UCSD-AML1 (cell line): ENCODE measurements around the gene HSDL2.
"Not testable (repeated sequence)": the region's sequence is repeated elsewhere in the genome, so short reads cannot be mapped to it uniquely, and the experiment has no call there.

Source experiments
- DNase-seq: peaks from one replicate; lab custom pipeline; 2025; ENCODE audit not compliant: unreplicated experiment; lab: John Stamatoyannopoulos, UW

Gene HSDL2

DNA sequence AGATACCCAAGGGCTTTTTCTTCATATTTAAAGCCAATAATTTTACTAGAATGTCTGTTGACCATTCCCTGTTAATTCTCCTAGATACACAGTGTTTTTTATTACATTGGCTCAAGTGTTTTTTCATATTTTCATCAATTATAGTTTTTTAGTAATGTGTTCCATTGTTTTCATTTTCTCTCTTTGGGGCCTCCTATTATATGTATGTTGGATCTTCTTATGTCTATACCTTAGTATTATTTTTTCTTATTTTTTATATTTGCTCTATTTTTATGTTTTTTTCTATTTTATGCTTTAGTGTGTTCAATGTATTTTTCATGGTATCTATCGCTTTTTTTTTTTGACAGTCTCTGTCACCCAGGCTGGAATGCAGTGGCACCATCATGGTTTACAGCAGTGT lies 114.2 kb downstream of the HSDL2 start:
- DNase-seq, result no peak

DNA sequence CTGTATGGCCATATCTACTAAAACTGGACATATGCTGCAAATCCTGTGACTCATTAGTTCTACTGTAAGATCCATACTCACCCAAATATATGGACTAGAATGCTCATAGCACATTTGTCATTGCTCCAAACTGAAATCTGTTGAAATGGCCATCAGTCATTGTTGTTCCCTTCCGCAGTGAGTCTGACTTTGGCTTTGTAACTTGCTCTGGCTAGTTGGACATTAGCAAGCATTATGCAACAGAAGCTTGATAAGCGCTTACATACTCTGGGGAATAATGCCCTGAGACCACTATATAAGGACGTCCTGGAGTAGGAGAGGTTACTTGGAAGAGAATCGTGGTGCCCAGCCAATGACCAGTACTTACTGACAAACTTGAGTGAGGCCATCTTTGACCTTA lies 115.7 kb downstream of the HSDL2 start:
- no peak for DNase-seq

DNA sequence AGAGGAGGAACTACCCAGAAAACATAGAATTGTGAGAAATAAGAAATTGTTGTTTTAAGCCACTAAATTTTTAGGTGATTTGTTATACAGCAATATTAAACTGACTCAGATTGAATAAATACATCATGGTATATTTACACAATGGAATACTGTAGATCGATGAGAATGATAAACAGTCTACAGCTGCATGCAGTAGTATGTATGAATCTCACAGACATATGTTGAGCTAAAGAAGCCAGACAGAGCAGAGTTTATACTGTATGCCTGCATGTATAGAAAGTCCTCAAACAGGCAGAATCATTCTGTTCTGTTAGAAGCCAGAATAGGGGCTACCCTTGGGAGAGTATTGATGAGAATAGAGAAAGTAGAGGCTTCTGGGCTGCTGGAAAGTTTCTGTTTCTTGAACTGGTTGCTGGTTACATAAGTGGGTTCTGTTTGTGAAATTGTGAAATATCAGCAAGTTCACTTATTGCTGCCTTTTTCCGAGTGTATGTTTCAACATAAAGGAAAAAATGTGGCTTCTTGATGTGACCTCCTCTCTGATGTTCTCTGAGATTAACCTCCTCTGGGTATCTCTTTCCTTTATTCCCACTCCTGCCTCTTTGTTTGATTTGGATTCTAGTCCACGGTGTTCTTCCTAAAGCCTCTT lies 116.3 kb downstream of the HSDL2 start:
- DNase-seq, result no peak

DNA sequence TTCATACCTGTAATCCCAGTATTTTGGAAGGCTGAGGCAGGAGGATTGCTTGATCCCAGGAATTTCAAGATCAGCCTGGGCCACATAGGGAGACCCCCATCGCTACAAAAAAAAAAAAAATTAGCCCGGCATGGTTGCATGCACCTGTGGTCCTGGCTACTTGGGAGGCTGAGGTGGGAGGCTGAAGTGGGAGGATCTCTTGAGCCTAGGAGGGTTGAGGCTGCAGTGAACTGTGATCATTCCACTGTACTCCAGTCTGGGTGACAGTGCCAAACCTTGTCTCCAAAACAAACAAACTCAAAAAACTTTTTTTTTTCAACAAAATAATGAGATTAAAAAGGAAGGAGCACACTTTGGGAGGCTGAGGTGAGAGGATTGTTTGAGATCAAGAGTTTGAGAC lies 120.9 kb downstream of the HSDL2 start:
- DNase-seq, result no peak

DNA sequence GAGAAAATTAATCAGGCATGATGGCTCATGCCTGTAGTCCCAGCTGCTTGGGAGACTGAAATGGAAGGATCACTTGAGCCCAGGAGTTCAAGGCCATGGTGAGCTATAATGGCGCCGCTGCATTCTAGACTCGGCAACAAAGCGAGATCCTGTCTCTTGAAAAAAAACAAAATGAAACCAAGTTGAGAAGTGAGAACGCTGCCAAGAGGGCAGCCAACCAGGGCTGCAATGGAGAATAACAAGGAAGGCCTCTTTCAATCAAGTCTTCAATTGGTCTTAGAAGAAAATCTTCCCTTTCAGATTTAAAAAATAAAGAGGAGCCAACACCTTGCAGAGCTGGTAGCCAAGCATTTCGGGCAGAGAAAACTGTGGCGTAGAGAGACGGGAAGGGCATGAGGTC lies 121.4 kb downstream of the HSDL2 start:
- DNase-seq, result no peak

DNA sequence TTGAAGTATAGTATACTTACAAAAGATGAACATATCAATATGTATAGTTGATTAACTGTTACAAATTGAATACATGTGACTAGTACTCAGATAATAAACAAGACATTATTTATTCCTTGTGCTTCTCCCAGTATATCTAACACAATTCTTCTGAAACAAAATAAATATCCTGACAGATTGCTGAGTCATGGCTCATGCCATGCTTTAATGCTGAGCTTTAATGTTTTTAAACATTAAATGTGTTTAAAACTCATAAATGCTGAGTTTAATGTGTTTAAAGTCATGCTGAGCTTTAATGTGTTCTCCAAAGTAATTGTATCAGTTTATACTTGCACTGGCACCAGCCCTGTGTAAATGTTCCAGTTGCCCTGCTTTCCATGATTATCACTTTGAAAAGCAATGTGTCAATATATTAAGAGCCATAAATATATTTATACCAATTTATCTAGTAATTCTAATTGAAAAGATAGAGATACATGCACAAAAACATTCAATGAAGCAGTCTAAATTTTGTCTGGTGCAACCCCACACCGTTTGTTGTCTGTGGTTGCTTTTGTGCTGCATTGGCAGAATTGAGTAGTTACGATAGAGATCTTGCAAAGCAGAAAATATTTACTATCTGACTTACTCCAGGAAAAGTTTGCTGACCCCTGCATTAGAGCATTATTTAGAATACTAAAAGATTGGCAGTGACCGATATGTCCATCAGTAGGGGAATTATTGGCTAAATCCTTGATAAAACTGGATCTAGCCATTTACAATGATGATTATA lies 122.5 kb downstream of the HSDL2 start:
- DNase-seq, result no peak

DNA sequence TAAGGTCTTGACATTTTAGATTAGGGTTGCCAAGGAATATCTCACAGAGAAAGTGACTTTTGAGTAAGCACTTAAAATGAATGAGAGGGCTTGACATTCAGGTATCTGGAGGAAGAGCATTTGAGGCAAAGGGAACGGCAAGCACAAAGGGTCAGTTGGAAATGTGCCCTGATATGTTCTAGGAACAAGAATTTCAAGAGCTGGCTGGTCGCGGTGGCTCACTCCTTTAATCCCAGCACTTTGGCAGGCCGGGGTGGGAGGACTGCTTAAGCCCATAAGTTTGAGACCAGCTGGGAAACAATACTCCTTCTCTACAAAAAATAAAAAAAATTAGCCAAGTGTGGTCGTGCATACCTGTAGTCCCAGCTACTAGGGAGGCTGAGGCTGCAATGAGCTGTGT lies 123.3 kb downstream of the HSDL2 start:
- no peak for DNase-seq

DNA sequence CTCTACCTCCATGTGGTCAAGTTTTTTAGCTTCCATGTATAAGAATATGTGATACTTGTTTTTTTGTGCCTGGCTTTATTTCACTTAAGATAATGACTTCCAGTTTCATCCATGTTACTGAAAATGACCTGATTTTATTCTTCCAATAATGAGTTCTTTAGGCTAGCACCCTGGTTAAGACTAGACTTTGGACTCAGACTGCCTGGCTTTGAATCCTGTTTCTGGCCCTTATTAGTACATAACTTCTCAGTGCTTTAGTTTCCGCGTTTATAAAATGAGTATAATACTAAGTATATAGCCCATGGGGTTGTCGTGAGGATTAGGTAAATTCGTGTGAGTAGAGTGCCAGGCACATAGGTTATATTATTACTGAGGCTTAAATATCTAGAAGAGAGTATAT lies 125.2 kb downstream of the HSDL2 start:
- no peak for DNase-seq

DNA sequence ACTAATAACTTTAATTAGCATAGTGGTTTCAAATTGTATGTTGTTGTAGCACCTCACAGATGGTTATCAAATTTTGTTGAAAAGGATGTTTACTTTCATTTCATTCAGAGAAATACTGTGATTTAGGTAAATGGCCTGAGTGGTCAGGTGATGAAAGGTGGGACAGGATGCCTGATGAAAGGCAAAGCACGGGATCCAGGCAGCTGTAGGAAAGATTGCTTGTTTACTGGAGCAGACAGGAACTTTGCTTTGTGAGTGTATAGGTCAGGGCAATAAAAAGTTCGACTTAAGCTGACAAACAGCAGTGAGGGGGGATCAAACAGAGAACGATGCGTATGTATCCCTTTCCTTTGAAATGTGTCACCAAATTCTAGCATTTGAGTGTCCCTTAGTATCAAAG lies 125.7 kb downstream of the HSDL2 start:
- DNase-seq, result no peak

DNA sequence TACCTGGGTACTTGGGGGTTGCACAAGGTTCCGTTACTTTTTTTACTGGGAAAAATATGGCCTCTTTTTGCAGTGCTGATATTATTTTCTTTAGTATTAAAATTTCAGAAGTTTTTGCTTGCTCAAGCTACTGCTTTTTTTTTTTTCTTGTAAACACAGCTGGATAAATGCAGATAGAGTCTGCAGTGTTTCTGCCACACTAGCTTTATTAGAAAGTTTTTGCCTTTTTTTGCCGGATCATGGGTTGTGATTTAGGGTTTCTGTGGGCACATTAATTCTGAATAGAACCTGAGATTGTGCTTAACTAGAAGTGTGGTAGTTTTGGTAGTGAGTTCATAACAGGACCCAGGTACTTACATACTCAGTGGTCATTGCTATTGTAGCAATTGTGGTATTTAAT lies 126.7 kb downstream of the HSDL2 start:
- no peak for DNase-seq

DNA sequence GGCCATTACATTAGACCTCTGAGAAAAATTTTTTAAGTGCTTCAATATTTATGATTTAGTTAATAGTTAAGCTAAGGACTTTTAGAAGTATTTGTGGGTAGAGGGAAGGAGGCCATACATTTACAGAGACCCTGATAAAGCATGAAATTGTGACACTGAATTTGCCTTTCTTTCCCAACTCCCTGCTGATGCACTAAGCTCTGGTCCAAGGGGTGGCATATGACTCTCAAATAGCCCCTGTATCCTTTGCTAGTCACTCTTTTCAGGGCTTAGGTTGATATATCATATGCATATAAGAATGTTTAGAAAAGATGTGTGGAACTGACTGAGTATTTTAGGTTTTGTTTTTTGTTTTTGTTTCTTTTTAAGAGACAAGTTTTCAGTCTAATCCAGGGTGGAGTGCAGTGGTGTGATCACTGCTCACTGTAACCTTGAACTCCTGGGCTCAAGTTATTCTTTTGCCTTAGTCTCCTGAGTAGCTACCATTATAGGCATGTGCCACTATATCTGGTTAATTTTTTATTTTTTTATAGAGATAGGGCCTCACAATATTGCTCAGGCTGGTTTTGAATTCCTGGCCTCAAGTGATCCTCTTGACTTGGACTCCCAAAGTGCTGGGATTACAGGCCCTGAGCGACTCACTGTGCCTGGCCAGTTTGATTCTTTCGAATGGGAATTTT lies 127.2 kb downstream of the HSDL2 start:
- no peak for DNase-seq

DNA sequence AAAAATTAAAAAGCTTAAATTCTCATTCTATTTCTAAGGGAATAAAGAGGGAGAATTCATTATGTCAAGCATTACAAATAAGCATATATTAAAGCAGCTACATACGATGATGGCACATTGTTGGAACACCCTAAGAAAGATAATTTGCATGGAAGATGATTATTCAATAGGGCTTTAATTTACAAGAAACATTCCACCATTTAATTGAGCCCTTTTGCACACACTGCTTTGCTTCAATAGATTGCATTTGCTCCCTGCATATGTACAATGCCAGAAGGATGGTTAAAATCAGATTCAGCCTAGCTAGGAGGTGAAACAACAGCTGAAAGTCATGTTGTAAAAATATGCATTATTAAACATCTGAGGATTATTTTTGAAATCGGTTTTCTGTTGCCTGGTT lies 128.5 kb downstream of the HSDL2 start:
- no peak for DNase-seq

DNA sequence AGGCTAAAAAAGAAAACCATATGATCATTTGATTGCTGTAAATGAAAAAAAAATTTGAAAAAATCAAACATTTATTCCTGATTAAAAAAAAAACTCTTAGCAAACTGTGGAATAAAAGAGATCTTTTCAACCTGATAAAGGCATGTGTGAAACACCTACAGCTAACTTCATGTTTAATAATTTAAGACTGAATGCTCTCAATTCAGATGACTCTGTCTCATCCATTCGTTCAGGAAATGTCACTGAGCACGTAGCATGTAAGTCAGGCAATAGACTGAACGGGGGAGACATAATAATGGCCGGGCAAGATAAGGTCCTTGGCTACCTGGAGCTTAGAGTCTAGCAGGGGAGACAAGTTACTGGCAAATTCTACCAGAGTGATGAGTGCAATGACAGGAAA lies 132.5 kb downstream of the HSDL2 start:
- not testable (repeated sequence) for DNase-seq

DNA sequence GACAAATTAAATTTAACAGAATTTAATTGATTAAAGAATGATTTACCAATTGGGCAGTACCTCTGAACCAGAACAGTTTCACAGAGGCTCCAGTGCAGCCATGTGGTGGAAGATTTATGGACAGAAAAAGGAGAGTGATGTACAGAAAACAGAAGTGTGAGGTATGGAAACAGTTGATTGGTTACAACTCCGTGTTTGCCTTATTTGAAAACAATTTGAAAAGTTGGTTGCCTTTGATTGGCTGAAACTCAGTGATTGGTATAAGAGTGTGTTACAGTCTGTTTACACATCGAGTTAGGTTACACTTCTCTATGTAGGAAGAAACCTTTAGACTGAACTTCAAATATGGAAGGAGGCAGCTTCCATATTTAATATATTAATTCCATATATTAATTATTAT lies 136.9 kb downstream of the HSDL2 start:
- no peak for DNase-seq

DNA sequence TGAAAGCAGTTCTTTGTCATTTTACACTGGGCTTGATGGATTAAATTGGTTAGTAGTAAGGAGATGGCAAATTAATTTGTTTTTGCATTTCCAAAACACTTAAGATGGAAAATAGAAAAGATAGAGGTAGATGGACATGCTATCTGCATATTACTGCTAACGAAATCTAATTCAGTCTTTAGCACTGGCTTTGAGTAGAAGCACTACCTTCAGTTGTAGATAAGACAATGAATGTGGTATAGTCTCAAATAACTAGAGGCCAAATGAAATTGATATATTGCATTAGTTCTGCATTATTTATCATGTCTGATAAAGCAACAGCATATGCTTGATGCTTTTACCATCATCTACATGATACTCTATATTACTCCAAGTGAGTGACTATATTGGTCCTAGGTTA lies 140.2 kb downstream of the HSDL2 start:
- DNase-seq, result no peak

DNA sequence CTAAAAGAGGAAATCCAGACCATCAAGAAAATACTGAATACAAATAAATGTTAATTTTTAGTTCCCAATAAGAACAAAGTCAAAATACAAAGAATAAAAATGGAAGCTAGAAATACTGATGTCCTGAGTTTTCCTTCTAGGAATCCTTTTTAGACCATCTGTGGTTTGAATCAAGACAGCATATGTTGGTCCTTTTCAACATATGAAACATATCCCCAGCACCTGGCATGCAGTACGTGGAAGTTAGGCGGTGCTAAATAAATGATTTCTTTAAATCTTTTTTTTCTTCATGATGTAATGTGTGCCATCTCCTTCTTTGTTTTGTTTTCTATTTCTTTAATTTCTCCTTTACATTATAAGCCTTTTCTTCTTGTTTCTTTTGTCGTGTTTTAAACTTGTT lies 140.7 kb downstream of the HSDL2 start:
- no peak for DNase-seq
